ENCODE measurements around the gene AP5Z1.
"Not testable (repeated sequence)": the region's sequence is repeated elsewhere in the genome, so short reads cannot be mapped to it uniquely, and the experiment has no call there.

Gene AP5Z1

GRCh38 chr7:4789194-4790077, 14.0 kb downstream of the AP5Z1 start:
- no peak for DNase-seq

- DNase-seq = no peak
These were observed 14.6 kb downstream of the AP5Z1 start for GRCh38 chr7:4790078-4790465.

- no peak for DNase-seq
These were observed 15.1 kb downstream of the AP5Z1 start for GRCh38 chr7:4790516-4790991.

GRCh38 chr7:4791101-4791737, 15.8 kb downstream of the AP5Z1 start:
- DNase-seq = no peak

GRCh38 chr7:4791738-4792536, 16.5 kb downstream of the AP5Z1 start:
- DNase-seq = peak; percentile 62 to 68

- DNase-seq = peak in 1 of 2 donors; percentile 16
These were observed 17.2 kb downstream of the AP5Z1 start for GRCh38 chr7:4792537-4793126.

GRCh38 chr7:4793385-4793993, 18.1 kb downstream of the AP5Z1 start:
- DNase-seq = not testable (repeated sequence)

GRCh38 chr7:4794171-4794570, 18.7 kb downstream of the AP5Z1 start:
- DNase-seq = not testable (repeated sequence)

GRCh38 chr7:4794591-4795350, 19.3 kb downstream of the AP5Z1 start:
- no peak for DNase-seq

- DNase-seq = no peak
These were observed 21.0 kb downstream of the AP5Z1 start for GRCh38 chr7:4796453-4796852.

GRCh38 chr7:4797858-4798705, 22.7 kb downstream of the AP5Z1 start:
- peak in 1 of 2 donors; percentile 59 for DNase-seq

- no peak for DNase-seq
These were observed 23.3 kb downstream of the AP5Z1 start for GRCh38 chr7:4798706-4799235.

GRCh38 chr7:4799508-4800268, 24.3 kb downstream of the AP5Z1 start:
- DNase-seq = no peak

GRCh38 chr7:4800487-4800886, 25.1 kb downstream of the AP5Z1 start:
- no peak for DNase-seq

- DNase-seq = no peak
These were observed 25.8 kb downstream of the AP5Z1 start for GRCh38 chr7:4800926-4801838.

- DNase-seq = no peak
These were observed 26.4 kb downstream of the AP5Z1 start for GRCh38 chr7:4801839-4802231.

GRCh38 chr7:4802577-4802976, 27.2 kb downstream of the AP5Z1 start:
- not testable (repeated sequence) for DNase-seq
